Measurements from ENCODE around the gene AP4E1.

DNA sequence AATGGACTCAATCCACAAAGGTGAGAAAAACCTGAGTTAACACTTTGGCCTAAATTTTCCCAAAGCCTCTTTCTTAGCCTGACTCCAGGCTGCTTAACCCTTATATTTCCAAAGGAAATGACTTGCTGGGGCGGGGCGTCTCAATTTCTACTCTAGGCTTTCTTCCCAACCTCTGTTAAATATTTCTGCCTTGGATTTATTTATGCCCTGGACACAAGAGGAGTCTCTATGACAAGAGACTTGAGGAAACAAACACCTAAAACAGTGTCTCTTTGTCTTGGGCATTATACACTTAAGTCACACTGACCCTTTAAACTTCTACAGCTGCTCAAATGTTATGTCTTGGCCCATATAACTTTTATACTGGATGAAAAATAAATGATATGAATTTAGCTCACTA, 28.3 kb upstream of the AP4E1 start:
- TF ChIP-seq CTCF (IDR thresholded peaks at IDR 0.05; ENCODE audit: borderline replicate concordance, extremely low read depth, low read length, poor library complexity, severe bottlenecking) = no peak
- TF ChIP-seq EZH2 (IDR thresholded peaks at IDR 0.05; ENCODE audit: borderline replicate concordance, low read depth, low read length, severe bottlenecking) = no peak

Measured in DND-41 (cell line).